ENCODE measurements around the gene SEC62.
"Not testable (repeated sequence)": the region's sequence is repeated elsewhere in the genome, so short reads cannot be mapped to it uniquely, and the experiment has no call there.

The SEC62 gene

GRCh38 chr3:170010498-170010897 lies 43.9 kb downstream of the SEC62 start:
- Histone ChIP-seq H3K9ac (ENCODE audit: low read depth in 1 of 2, low read length in 2 of 2) (no peak overlapping the region), H3K27me3 (ENCODE audit: control insufficient read depth in 2 of 2, insufficient read depth in 2 of 2, low read length in 2 of 2) (no peaks in the 10 kb centered on the region), H3K9me3 (ENCODE audit: control insufficient read depth in 2 of 2, low read length in 2 of 2) (no peaks in the 10 kb centered on the region), H3K36me3 (ENCODE audit: control insufficient read depth in 2 of 2, insufficient read depth in 2 of 2, low read length in 2 of 2) (no peaks in the 10 kb centered on the region), H3K27ac (ENCODE audit: low read depth in 2 of 2, low read length in 2 of 2) (no peak overlapping the region), H3K4me3 (ENCODE audit: low read length in 2 of 2) (no peak overlapping the region), H3K4me1 (ENCODE audit: control insufficient read depth in 2 of 2, insufficient read depth in 2 of 2, low read length in 2 of 2) (peaks cover 2 to 5% of the 10 kb centered on the region in 2 donors)

- Histone ChIP-seq H3K27ac (ENCODE audit: low read depth in 2 of 2, low read length in 2 of 2) (peak overlapping the region in 1 of 2 donors; percentile 52), H3K9me3 (ENCODE audit: control insufficient read depth in 2 of 2, low read length in 2 of 2) (no peaks in the 10 kb centered on the region), H3K9ac (ENCODE audit: low read depth in 1 of 2, low read length in 2 of 2) (peak overlapping the region in 1 of 2 donors; percentile 13), H3K27me3 (ENCODE audit: control insufficient read depth in 2 of 2, insufficient read depth in 2 of 2, low read length in 2 of 2) (no peaks in the 10 kb centered on the region), H3K36me3 (ENCODE audit: control insufficient read depth in 2 of 2, insufficient read depth in 2 of 2, low read length in 2 of 2) (no peaks in the 10 kb centered on the region), H3K4me1 (ENCODE audit: control insufficient read depth in 2 of 2, insufficient read depth in 2 of 2, low read length in 2 of 2) (peaks cover 2 to 5% of the 10 kb centered on the region in 2 donors), H3K4me3 (ENCODE audit: low read length in 2 of 2) (peak overlapping the region in 1 of 2 donors; percentile 45)
Observed at GRCh38 chr3:170012683-170013400, 46.2 kb downstream of the SEC62 start.

GRCh38 chr3:170016057-170016456 lies 49.5 kb downstream of the SEC62 start:
- Histone ChIP-seq H3K4me3 (ENCODE audit: low read length in 2 of 2) (no peak overlapping the region), H3K27me3 (ENCODE audit: control insufficient read depth in 2 of 2, insufficient read depth in 2 of 2, low read length in 2 of 2) (no peaks in the 10 kb centered on the region), H3K36me3 (ENCODE audit: control insufficient read depth in 2 of 2, insufficient read depth in 2 of 2, low read length in 2 of 2) (no peaks in the 10 kb centered on the region), H3K9ac (ENCODE audit: low read depth in 1 of 2, low read length in 2 of 2) (no peak overlapping the region), H3K9me3 (ENCODE audit: control insufficient read depth in 2 of 2, low read length in 2 of 2) (no peaks in the 10 kb centered on the region), H3K4me1 (ENCODE audit: control insufficient read depth in 2 of 2, insufficient read depth in 2 of 2, low read length in 2 of 2) (peaks cover 2 to 5% of the 10 kb centered on the region in 2 donors), H3K27ac (ENCODE audit: low read depth in 2 of 2, low read length in 2 of 2) (no peak overlapping the region)

GRCh38 chr3:170019306-170019705 lies 52.7 kb downstream of the SEC62 start:
- H3K4me3 ChIP-seq (ENCODE audit: low read length in 2 of 2); H3K27ac ChIP-seq (ENCODE audit: low read depth in 2 of 2, low read length in 2 of 2); H3K27me3 ChIP-seq (ENCODE audit: control insufficient read depth in 2 of 2, insufficient read depth in 2 of 2, low read length in 2 of 2); H3K4me1 ChIP-seq (ENCODE audit: control insufficient read depth in 2 of 2, insufficient read depth in 2 of 2, low read length in 2 of 2); H3K9me3 ChIP-seq (ENCODE audit: control insufficient read depth in 2 of 2, low read length in 2 of 2); H3K36me3 ChIP-seq (ENCODE audit: control insufficient read depth in 2 of 2, insufficient read depth in 2 of 2, low read length in 2 of 2); H3K9ac ChIP-seq (ENCODE audit: low read depth in 1 of 2, low read length in 2 of 2): not testable (repeated sequence)

GRCh38 chr3:170021083-170021482 lies 54.5 kb downstream of the SEC62 start:
- no peaks in the 10 kb centered on the region for H3K27me3 ChIP-seq (ENCODE audit: control insufficient read depth in 2 of 2, insufficient read depth in 2 of 2, low read length in 2 of 2)
- peaks cover 0 to 9% of the 10 kb centered on the region in 2 donors for H3K4me1 ChIP-seq (ENCODE audit: control insufficient read depth in 2 of 2, insufficient read depth in 2 of 2, low read length in 2 of 2)
- no peak overlapping the region for H3K27ac ChIP-seq (ENCODE audit: low read depth in 2 of 2, low read length in 2 of 2)
- H3K36me3 ChIP-seq (ENCODE audit: control insufficient read depth in 2 of 2, insufficient read depth in 2 of 2, low read length in 2 of 2): no peaks in the 10 kb centered on the region
- no peak overlapping the region for H3K4me3 ChIP-seq (ENCODE audit: low read length in 2 of 2)
- no peaks in the 10 kb centered on the region for H3K9me3 ChIP-seq (ENCODE audit: control insufficient read depth in 2 of 2, low read length in 2 of 2)
- H3K9ac ChIP-seq (ENCODE audit: low read depth in 1 of 2, low read length in 2 of 2): no peak overlapping the region

- H3K36me3 ChIP-seq (ENCODE audit: control insufficient read depth in 2 of 2, insufficient read depth in 2 of 2, low read length in 2 of 2): no peaks in the 10 kb centered on the region
- H3K4me3 ChIP-seq (ENCODE audit: low read length in 2 of 2): no peak overlapping the region
- H3K9ac ChIP-seq (ENCODE audit: low read depth in 1 of 2, low read length in 2 of 2): no peak overlapping the region
- H3K27me3 ChIP-seq (ENCODE audit: control insufficient read depth in 2 of 2, insufficient read depth in 2 of 2, low read length in 2 of 2): no peaks in the 10 kb centered on the region
- H3K9me3 ChIP-seq (ENCODE audit: control insufficient read depth in 2 of 2, low read length in 2 of 2): no peaks in the 10 kb centered on the region
- no peak overlapping the region for H3K27ac ChIP-seq (ENCODE audit: low read depth in 2 of 2, low read length in 2 of 2)
- H3K4me1 ChIP-seq (ENCODE audit: control insufficient read depth in 2 of 2, insufficient read depth in 2 of 2, low read length in 2 of 2): peaks cover 0 to 9% of the 10 kb centered on the region in 2 donors
Observed at GRCh38 chr3:170022336-170022735, 55.7 kb downstream of the SEC62 start.

- Histone ChIP-seq H3K9me3 (ENCODE audit: control insufficient read depth in 2 of 2, low read length in 2 of 2) (no peaks in the 10 kb centered on the region), H3K36me3 (ENCODE audit: control insufficient read depth in 2 of 2, insufficient read depth in 2 of 2, low read length in 2 of 2) (no peaks in the 10 kb centered on the region), H3K4me1 (ENCODE audit: control insufficient read depth in 2 of 2, insufficient read depth in 2 of 2, low read length in 2 of 2) (peaks cover 0 to 9% of the 10 kb centered on the region in 2 donors), H3K4me3 (ENCODE audit: low read length in 2 of 2) (no peak overlapping the region), H3K27ac (ENCODE audit: low read depth in 2 of 2, low read length in 2 of 2) (peak overlapping the region in 1 of 2 donors; percentile 45), H3K27me3 (ENCODE audit: control insufficient read depth in 2 of 2, insufficient read depth in 2 of 2, low read length in 2 of 2) (no peaks in the 10 kb centered on the region), H3K9ac (ENCODE audit: low read depth in 1 of 2, low read length in 2 of 2) (no peak overlapping the region)
Observed at GRCh38 chr3:170023165-170023564, 56.6 kb downstream of the SEC62 start.

GRCh38 chr3:170024581-170024980 lies 58.0 kb downstream of the SEC62 start:
- H3K9ac ChIP-seq (ENCODE audit: low read depth in 1 of 2, low read length in 2 of 2): no peak overlapping the region
- H3K36me3 ChIP-seq (ENCODE audit: control insufficient read depth in 2 of 2, insufficient read depth in 2 of 2, low read length in 2 of 2): no peaks in the 10 kb centered on the region
- H3K9me3 ChIP-seq (ENCODE audit: control insufficient read depth in 2 of 2, low read length in 2 of 2): no peaks in the 10 kb centered on the region
- H3K4me3 ChIP-seq (ENCODE audit: low read length in 2 of 2): no peak overlapping the region
- peaks cover 0 to 9% of the 10 kb centered on the region in 2 donors for H3K4me1 ChIP-seq (ENCODE audit: control insufficient read depth in 2 of 2, insufficient read depth in 2 of 2, low read length in 2 of 2)
- H3K27ac ChIP-seq (ENCODE audit: low read depth in 2 of 2, low read length in 2 of 2): no peak overlapping the region
- no peaks in the 10 kb centered on the region for H3K27me3 ChIP-seq (ENCODE audit: control insufficient read depth in 2 of 2, insufficient read depth in 2 of 2, low read length in 2 of 2)

- Histone ChIP-seq H3K9ac (ENCODE audit: low read depth in 1 of 2, low read length in 2 of 2) (no peak overlapping the region), H3K36me3 (ENCODE audit: control insufficient read depth in 2 of 2, insufficient read depth in 2 of 2, low read length in 2 of 2) (no peaks in the 10 kb centered on the region), H3K9me3 (ENCODE audit: control insufficient read depth in 2 of 2, low read length in 2 of 2) (no peaks in the 10 kb centered on the region), H3K4me1 (ENCODE audit: control insufficient read depth in 2 of 2, insufficient read depth in 2 of 2, low read length in 2 of 2) (peaks cover 0 to 9% of the 10 kb centered on the region in 2 donors), H3K27me3 (ENCODE audit: control insufficient read depth in 2 of 2, insufficient read depth in 2 of 2, low read length in 2 of 2) (no peaks in the 10 kb centered on the region), H3K4me3 (ENCODE audit: low read length in 2 of 2) (no peak overlapping the region), H3K27ac (ENCODE audit: low read depth in 2 of 2, low read length in 2 of 2) (no peak overlapping the region)
Observed at GRCh38 chr3:170027233-170028102, 60.9 kb downstream of the SEC62 start.

- Histone ChIP-seq H3K4me3 (ENCODE audit: low read length in 2 of 2) (no peak overlapping the region), H3K4me1 (ENCODE audit: control insufficient read depth in 2 of 2, insufficient read depth in 2 of 2, low read length in 2 of 2) (peaks cover 0 to 8% of the 10 kb centered on the region in 2 donors), H3K27ac (ENCODE audit: low read depth in 2 of 2, low read length in 2 of 2) (peak overlapping the region in 1 of 2 donors; percentile 42), H3K27me3 (ENCODE audit: control insufficient read depth in 2 of 2, insufficient read depth in 2 of 2, low read length in 2 of 2) (no peaks in the 10 kb centered on the region), H3K9me3 (ENCODE audit: control insufficient read depth in 2 of 2, low read length in 2 of 2) (no peaks in the 10 kb centered on the region), H3K9ac (ENCODE audit: low read depth in 1 of 2, low read length in 2 of 2) (no peak overlapping the region), H3K36me3 (ENCODE audit: control insufficient read depth in 2 of 2, insufficient read depth in 2 of 2, low read length in 2 of 2) (no peaks in the 10 kb centered on the region)
Observed at GRCh38 chr3:170033489-170033888, 66.9 kb downstream of the SEC62 start.

Data from mucosa of rectum (tissue), 2 donors.